ENCODE data around the gene TFEC. TPM values are rescaled to one million over a fixed set of nuclear protein-coding genes. Genes with fewer than 3 reads are reported as not detected.

TFEC gene
- total and polyA plus RNA-seq, 2 donors (not counting 3 experiments of a cell fraction or from before 2014, with no cell fraction given), result 3.6 to 7.9 TPM

DNA sequence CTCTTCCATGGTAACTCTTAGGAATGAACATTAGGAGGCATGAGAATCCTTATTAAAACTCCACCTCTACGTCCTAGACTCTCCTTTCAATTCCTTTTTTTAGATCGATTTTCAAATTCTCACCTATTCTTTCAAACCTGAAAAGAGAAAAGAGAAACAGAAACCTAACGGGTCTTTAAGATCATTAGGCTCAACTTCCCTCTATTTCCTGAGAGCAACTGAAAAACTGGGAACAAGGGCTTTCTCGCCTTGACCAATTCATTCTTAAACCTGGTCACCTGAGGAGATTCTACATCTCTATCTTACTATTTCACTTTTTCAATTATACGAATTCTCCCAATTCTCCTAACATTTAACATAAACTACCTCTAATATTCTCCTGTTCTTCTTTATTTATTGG is 2.8 kb downstream of the TFEC start:
- Histone ChIP-seq H3K27ac (ENCODE audit: insufficient read depth, low read depth, low read length) (no peak overlapping the region), H3K9me1 (replicated peaks; ENCODE audit: control insufficient read depth, extremely low read depth, insufficient read depth, low read length) (no peaks in the 10 kb centered on the region), H3K9ac (replicated peaks; ENCODE audit: extremely low read depth, insufficient read depth, low read length) (no peak overlapping the region), H3K9me3 (replicated peaks; ENCODE audit: control insufficient read depth, insufficient read depth, low read length) (no peaks in the 10 kb centered on the region), H3K27me3 (ENCODE audit: control insufficient read depth in 2 of 2, insufficient read depth in 2 of 2, low read length in 2 of 2) (no peaks in the 10 kb centered on the region), H3K79me2 (ENCODE audit: control insufficient read depth, insufficient read depth, low read length) (peaks cover 23% of the 10 kb centered on the region), H2AFZ (ENCODE audit: low read depth, low read length) (no peak overlapping the region), H3K36me3 (ENCODE audit: control insufficient read depth in 2 of 2, extremely low read depth in 1 of 2, insufficient read depth in 2 of 2, low read length in 2 of 2) (no peaks in the 10 kb centered on the region), H4K20me1 (replicated peaks; ENCODE audit: control insufficient read depth, extremely low read depth, insufficient read depth, low read length) (no peaks in the 10 kb centered on the region), H3K4me2 (ENCODE audit: insufficient read depth, low read length) (peak overlapping the region; percentile 80), H3K4me1 (ENCODE audit: control insufficient read depth, extremely low read depth, insufficient read depth, low read length) (peaks cover 23% of the 10 kb centered on the region), H3K4me3 (replicated peaks in 1 of 3; ENCODE audit: insufficient read depth in 1 of 3, low read depth in 1 of 3, low read length in 3 of 3) (no peak overlapping the region)
- DNase-seq (ENCODE audit: low read depth, low spot score) (no peak), FAIRE-seq (no peak)
- TF ChIP-seq JUN (IDR thresholded peaks at IDR 0.05; ENCODE audit: borderline replicate concordance, insufficient read depth, insufficient read length, low read depth), result no peak
- no peak for TF ChIP-seq FOS (IDR thresholded peaks at IDR 0.05; ENCODE audit: borderline replicate concordance, insufficient read depth, low read length)
- TF ChIP-seq POLR2A (IDR thresholded peaks at IDR 0.05; ENCODE audit: low read depth, low read length), result no peak
- no peak for TF ChIP-seq EZH2 (IDR thresholded peaks at IDR 0.05; ENCODE audit: borderline replicate concordance, low read depth, low read length, severe bottlenecking)
- no peak for TF ChIP-seq POLR2AphosphoS5 (IDR thresholded peaks at IDR 0.05; ENCODE audit: insufficient read depth, low read depth, low read length)
- TF ChIP-seq, protein P1, sequence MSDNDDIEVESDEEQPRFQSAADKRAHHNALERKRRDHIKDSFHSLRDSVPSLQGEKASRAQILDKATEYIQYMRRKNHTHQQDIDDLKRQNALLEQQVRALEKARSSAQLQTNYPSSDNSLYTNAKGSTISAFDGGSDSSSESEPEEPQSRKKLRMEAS (IDR thresholded peaks at IDR 0.05; ENCODE audit: insufficient read depth, insufficient read length), result no peak
- CTCF ChIA-PET, result interaction anchor here (0.9 to 1.4 kb wide), 3 partner anchors 14 to 62 kb away, joined by 3 to 5 read pairs (median 3); no protein-coding TSS in a partner anchor
- POLR2A ChIA-PET, result no interaction called here
- dilution Hi-C loops (cut with MboI; ENCODE audit: extremely low pct_ligation_motif_present, low sequenced_read_pairs) (no loop called here), intact Hi-C loops (cut with micrococcal nuclease) (no loop called here)
- no TSS peak for BruUV-seq (replicated peaks)
